ENCODE data around the gene CNTNAP2. TPM values are rescaled to one million over a fixed set of nuclear protein-coding genes. Genes with fewer than 3 reads are reported as not detected.

The CNTNAP2 gene
- total RNA-seq, 2 experiments from 2014 or later: not detected

- ATAC-seq (ENCODE audit: poor library complexity): no peak
- Mint-ChIP-seq H3K27ac (no peak overlapping the region), H3K36me3 (ENCODE audit: low read depth) (no peaks in the 10 kb centered on the region), H3K4me1 (ENCODE audit: low read depth) (no peaks in the 10 kb centered on the region), H3K4me3 (no peak overlapping the region), H3K27me3 (no peaks in the 10 kb centered on the region), H3K9me3 (no peaks in the 10 kb centered on the region)
- no peak for TF ChIP-seq CTCF (IDR thresholded peaks at IDR 0.05)
- ChIA-PET CTCF (no interaction called here), POLR2A (no interaction called here)
- Histone ChIP-seq H3K4me1 (ENCODE audit: insufficient read depth, low read length) (no peaks in the 10 kb centered on the region), H3K9me3 (ENCODE audit: control insufficient read depth in 1 of 2, insufficient read depth in 1 of 2, low read length in 2 of 2) (peaks cover 0 to 3% of the 10 kb centered on the region in 2 experiments), H3K27me3 (ENCODE audit: control insufficient read depth in 1 of 2, insufficient read depth in 2 of 2, low read length in 2 of 2) (no peaks in the 10 kb centered on the region), H3K36me3 (ENCODE audit: insufficient read depth, low read length) (no peaks in the 10 kb centered on the region), H3K4me3 (ENCODE audit: low read length) (no peak overlapping the region), H3K27ac (ENCODE audit: low read depth in 1 of 2, low read length in 2 of 2) (no peak overlapping the region)
- DNase-seq: no peak
- intact Hi-C loops (cut with DNase I, micrococcal nuclease): no loop called here
Measured at GRCh38 chr7:148318102-148318811, 2201.7 kb downstream of the CNTNAP2 start.

- ChIA-PET CTCF (no interaction called here), POLR2A (no interaction called here)
- Mint-ChIP-seq H3K27me3 (no peaks in the 10 kb centered on the region), H3K4me3 (no peak overlapping the region), H3K9me3 (no peaks in the 10 kb centered on the region), H3K27ac (no peak overlapping the region), H3K4me1 (ENCODE audit: low read depth) (no peaks in the 10 kb centered on the region), H3K36me3 (ENCODE audit: low read depth) (no peaks in the 10 kb centered on the region)
- Histone ChIP-seq H3K27ac (ENCODE audit: low read depth in 1 of 2, low read length in 2 of 2) (no peak overlapping the region), H3K36me3 (ENCODE audit: insufficient read depth, low read length) (no peaks in the 10 kb centered on the region), H3K9me3 (ENCODE audit: control insufficient read depth in 1 of 2, insufficient read depth in 1 of 2, low read length in 2 of 2) (peaks cover 0 to 3% of the 10 kb centered on the region in 2 experiments), H3K4me3 (ENCODE audit: low read length) (no peak overlapping the region), H3K27me3 (ENCODE audit: control insufficient read depth in 1 of 2, insufficient read depth in 2 of 2, low read length in 2 of 2) (no peaks in the 10 kb centered on the region), H3K4me1 (ENCODE audit: insufficient read depth, low read length) (no peaks in the 10 kb centered on the region)
- DNase-seq (no peak), ATAC-seq (ENCODE audit: poor library complexity) (no peak)
- intact Hi-C loops (cut with DNase I, micrococcal nuclease): no loop called here
- TF ChIP-seq CTCF (IDR thresholded peaks at IDR 0.05): no peak
Measured at GRCh38 chr7:148318838-148319237, 2202.2 kb downstream of the CNTNAP2 start.

GRCh38 chr7:148319316-148319808 is 2202.8 kb downstream of the CNTNAP2 start:
- H3K4me3 Mint-ChIP-seq: no peak overlapping the region
- CTCF ChIA-PET: no interaction called here
- Histone ChIP-seq H3K9me3 (ENCODE audit: control insufficient read depth in 1 of 2, insufficient read depth in 1 of 2, low read length in 2 of 2) (peaks cover 0 to 3% of the 10 kb centered on the region in 2 experiments), H3K27me3 (ENCODE audit: control insufficient read depth in 1 of 2, insufficient read depth in 2 of 2, low read length in 2 of 2) (no peaks in the 10 kb centered on the region), H3K4me3 (ENCODE audit: low read length) (no peak overlapping the region), H3K4me1 (ENCODE audit: insufficient read depth, low read length) (no peaks in the 10 kb centered on the region), H3K36me3 (ENCODE audit: insufficient read depth, low read length) (no peaks in the 10 kb centered on the region), H3K27ac (ENCODE audit: low read depth in 1 of 2, low read length in 2 of 2) (no peak overlapping the region)
- no peak overlapping the region for H3K27ac Mint-ChIP-seq
- DNase-seq: no peak
- H3K9me3 Mint-ChIP-seq: no peaks in the 10 kb centered on the region
- H3K4me1 Mint-ChIP-seq (ENCODE audit: low read depth): no peaks in the 10 kb centered on the region
- intact Hi-C loops (cut with DNase I, micrococcal nuclease): no loop called here
- POLR2A ChIA-PET: no interaction called here
- no peaks in the 10 kb centered on the region for H3K36me3 Mint-ChIP-seq (ENCODE audit: low read depth)
- no peaks in the 10 kb centered on the region for H3K27me3 Mint-ChIP-seq
- no peak for TF ChIP-seq CTCF (IDR thresholded peaks at IDR 0.05)
- no peak for ATAC-seq (ENCODE audit: poor library complexity)

All from CD4-positive, alpha-beta T cell (primary cell).